ENCODE results near the gene ZYG11B.

Gene ZYG11B

GRCh38 chr1:52856026-52856425 is 129.8 kb downstream of the ZYG11B start:
- Histone ChIP-seq H4K20me1 (ENCODE audit: insufficient read depth, low read length, poor library complexity, severe bottlenecking) (no peaks in the 10 kb centered on the region), H3K36me3 (ENCODE audit: insufficient read depth, low read length) (no peaks in the 10 kb centered on the region), H2AFZ (ENCODE audit: low read length) (no peak overlapping the region), H3F3A (ENCODE audit: low read depth) (no peaks in the 10 kb centered on the region), H3K9me2 (replicated peaks; ENCODE audit: low read depth, low read length) (no peaks in the 10 kb centered on the region), H3K4me2 (ENCODE audit: low read depth, low read length, poor library complexity, severe bottlenecking) (no peak overlapping the region), H3K27me3 (ENCODE audit: insufficient read depth, low read length, poor library complexity, severe bottlenecking) (no peaks in the 10 kb centered on the region), H3K9me3 (ENCODE audit: insufficient read depth, low read depth, low read length) (no peaks in the 10 kb centered on the region), H3K4me3 (ENCODE audit: low read length, poor library complexity, severe bottlenecking) (no peak overlapping the region), H3K4me1 (ENCODE audit: insufficient read depth, low read length, poor library complexity, severe bottlenecking) (no peaks in the 10 kb centered on the region), H3K9ac (ENCODE audit: low read depth, low read length, poor library complexity, severe bottlenecking) (no peak overlapping the region), H3K79me2 (ENCODE audit: insufficient read depth, low read length) (no peaks in the 10 kb centered on the region)
- TF ChIP-seq CTCF (conservative IDR thresholded peaks at IDR 0.05; ENCODE audit: low read length) (no peak), EZH2phosphoT487 (IDR thresholded peaks at IDR 0.05; ENCODE audit: borderline replicate concordance) (no peak)

DNA sequence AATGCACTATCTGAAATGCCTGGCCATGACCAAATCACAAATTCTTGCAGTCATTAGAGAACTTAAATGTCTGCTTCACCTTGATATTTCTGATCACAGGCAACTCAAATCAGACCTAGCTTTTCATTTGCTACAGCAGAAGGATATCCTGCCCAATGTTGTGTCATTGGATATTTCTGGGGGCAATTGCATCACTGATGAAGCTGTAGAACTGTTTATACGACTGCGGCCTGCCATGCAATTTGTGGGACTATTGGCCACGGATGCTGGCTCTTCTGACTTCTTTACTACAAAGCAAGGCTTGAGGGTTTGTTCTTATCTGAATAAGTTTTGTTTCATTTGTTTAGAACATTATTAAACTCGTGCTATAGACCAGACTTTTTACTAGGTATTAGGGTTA is 131.2 kb downstream of the ZYG11B start:
- no peak overlapping the region for H3K4me2 ChIP-seq (ENCODE audit: low read depth, low read length, poor library complexity, severe bottlenecking)
- H3K36me3 ChIP-seq (ENCODE audit: insufficient read depth, low read length), result no peaks in the 10 kb centered on the region
- H3K79me2 ChIP-seq (ENCODE audit: insufficient read depth, low read length), result no peaks in the 10 kb centered on the region
- H3F3A ChIP-seq (ENCODE audit: low read depth), result no peaks in the 10 kb centered on the region
- H3K27me3 ChIP-seq (ENCODE audit: insufficient read depth, low read length, poor library complexity, severe bottlenecking), result no peaks in the 10 kb centered on the region
- H3K9me2 ChIP-seq (replicated peaks; ENCODE audit: low read depth, low read length), result no peaks in the 10 kb centered on the region
- H3K9me3 ChIP-seq (ENCODE audit: insufficient read depth, low read depth, low read length), result no peaks in the 10 kb centered on the region
- no peaks in the 10 kb centered on the region for H4K20me1 ChIP-seq (ENCODE audit: insufficient read depth, low read length, poor library complexity, severe bottlenecking)
- H3K4me3 ChIP-seq (ENCODE audit: low read length, poor library complexity, severe bottlenecking), result no peak overlapping the region
- no peaks in the 10 kb centered on the region for H3K4me1 ChIP-seq (ENCODE audit: insufficient read depth, low read length, poor library complexity, severe bottlenecking)
- H2AFZ ChIP-seq (ENCODE audit: low read length), result no peak overlapping the region
- no peak for TF ChIP-seq EZH2phosphoT487 (IDR thresholded peaks at IDR 0.05; ENCODE audit: borderline replicate concordance)
- TF ChIP-seq CTCF (conservative IDR thresholded peaks at IDR 0.05; ENCODE audit: low read length), result no peak
- no peak overlapping the region for H3K9ac ChIP-seq (ENCODE audit: low read depth, low read length, poor library complexity, severe bottlenecking)

DNA sequence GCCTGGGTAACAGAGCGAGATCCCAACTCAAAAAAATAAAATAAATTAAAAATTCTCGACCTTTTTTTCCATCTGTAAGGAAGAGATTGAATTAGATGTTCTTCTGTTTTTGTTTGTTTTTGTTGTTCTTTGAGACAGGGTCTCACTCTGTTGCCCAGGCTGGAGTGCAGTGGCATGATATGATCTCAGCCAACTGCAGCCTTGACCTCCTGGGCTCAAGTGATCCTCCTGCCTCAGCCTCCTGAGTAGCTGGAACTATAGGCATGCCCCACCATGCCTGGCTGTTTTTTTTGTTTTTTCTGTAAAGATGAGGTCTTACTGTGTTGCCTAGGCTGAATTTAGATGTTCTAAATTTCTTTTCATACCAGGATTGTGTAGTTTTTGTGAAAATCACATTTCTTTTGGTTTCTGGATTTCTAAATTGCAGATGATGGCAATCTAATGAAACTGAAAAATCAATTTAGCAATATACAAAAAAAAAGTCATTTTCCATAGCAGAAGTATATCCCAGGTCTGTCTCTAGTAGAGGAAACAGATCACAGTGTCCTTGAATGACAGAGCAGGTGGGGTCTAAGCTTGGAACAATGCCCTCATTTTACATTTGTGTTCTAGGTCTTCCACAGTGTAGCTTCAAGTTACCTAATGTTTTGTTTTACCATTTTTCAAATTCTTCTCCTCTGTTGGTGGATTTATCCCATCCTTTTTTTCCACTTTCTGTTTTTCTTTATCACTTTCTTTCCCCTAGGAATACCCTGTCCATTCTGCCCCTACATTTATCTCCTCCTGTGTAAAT is 136.6 kb downstream of the ZYG11B start:
- H4K20me1 ChIP-seq (ENCODE audit: insufficient read depth, low read length, poor library complexity, severe bottlenecking), result no peaks in the 10 kb centered on the region
- no peak overlapping the region for H2AFZ ChIP-seq (ENCODE audit: low read length)
- H3K4me1 ChIP-seq (ENCODE audit: insufficient read depth, low read length, poor library complexity, severe bottlenecking), result no peaks in the 10 kb centered on the region
- H3K4me2 ChIP-seq (ENCODE audit: low read depth, low read length, poor library complexity, severe bottlenecking), result no peak overlapping the region
- TF ChIP-seq EZH2phosphoT487 (IDR thresholded peaks at IDR 0.05; ENCODE audit: borderline replicate concordance), result no peak
- H3K9me2 ChIP-seq (replicated peaks; ENCODE audit: low read depth, low read length), result no peaks in the 10 kb centered on the region
- H3K4me3 ChIP-seq (ENCODE audit: low read length, poor library complexity, severe bottlenecking), result no peak overlapping the region
- H3F3A ChIP-seq (ENCODE audit: low read depth), result no peaks in the 10 kb centered on the region
- H3K36me3 ChIP-seq (ENCODE audit: insufficient read depth, low read length), result no peaks in the 10 kb centered on the region
- H3K9ac ChIP-seq (ENCODE audit: low read depth, low read length, poor library complexity, severe bottlenecking), result no peak overlapping the region
- no peaks in the 10 kb centered on the region for H3K9me3 ChIP-seq (ENCODE audit: insufficient read depth, low read depth, low read length)
- H3K27me3 ChIP-seq (ENCODE audit: insufficient read depth, low read length, poor library complexity, severe bottlenecking), result no peaks in the 10 kb centered on the region
- H3K79me2 ChIP-seq (ENCODE audit: insufficient read depth, low read length), result no peaks in the 10 kb centered on the region
